Adipocyte (in vitro differentiated cells): ENCODE results near the gene TUBGCP2.
"Not testable (repeated sequence)": the region's sequence is repeated elsewhere in the genome, so short reads cannot be mapped to it uniquely, and the experiment has no call there.

Experiments
- DNase-seq: peaks from one replicate; pipeline ENCODE4 v3.0.0-alpha.2; 2015; ENCODE audit warnings: low read depth
- H3K27me3 ChIP-seq: replicated peaks from 2 replicates; pipeline ENCODE4 v1.7.0; 2013; ENCODE audit warnings: mild to moderate bottlenecking, low read length, moderate library complexity; ENCODE audit not compliant: control insufficient read depth, insufficient read depth
- H3K36me3 ChIP-seq: 2 replicates; pipeline ENCODE4 v1.7.0; 2013; ENCODE audit warnings: low read length, mild to moderate bottlenecking, moderate library complexity; ENCODE audit not compliant: control insufficient read depth, insufficient read depth, severe bottlenecking
- H3K4me1 ChIP-seq: 2 replicates; pipeline ENCODE4 v1.7.0; 2013; ENCODE audit warnings: mild to moderate bottlenecking, low read length, moderate library complexity; ENCODE audit not compliant: control insufficient read depth, insufficient read depth
- H3K4me3 ChIP-seq: 2 replicates; pipeline ENCODE4 v1.7.0; 2013; ENCODE audit warnings: mild to moderate bottlenecking, low read length, moderate library complexity
- H3K9ac ChIP-seq: 2 replicates; pipeline ENCODE4 v1.7.0; 2013; ENCODE audit warnings: mild to moderate bottlenecking, low read length, moderate library complexity
- H3K9me3 ChIP-seq: 2 replicates; pipeline ENCODE4 v1.7.0; 2013; ENCODE audit warnings: mild to moderate bottlenecking, low read length, moderate library complexity; ENCODE audit not compliant: control insufficient read depth

Gene TUBGCP2

GRCh38 chr10:133267829-133268228 lies 40.8 kb downstream of the TUBGCP2 start:
- DNase-seq: no peak
- Histone ChIP-seq H3K36me3 (no peaks in the 10 kb centered on the region), H3K9ac (no peak overlapping the region), H3K9me3 (no peaks in the 10 kb centered on the region), H3K27me3 (no peaks in the 10 kb centered on the region), H3K4me1 (peaks cover 12% of the 10 kb centered on the region), H3K4me3 (no peak overlapping the region)

- DNase-seq: no peak
- no peak overlapping the region for H3K9ac ChIP-seq
Observed at GRCh38 chr10:133267293-133267692, 41.4 kb downstream of the TUBGCP2 start.

GRCh38 chr10:133266056-133266795 lies 42.4 kb downstream of the TUBGCP2 start:
- peaks cover 13% of the 10 kb centered on the region for H3K4me1 ChIP-seq

More at GRCh38 chr10:133267293-133267692, 41.4 kb downstream of the TUBGCP2 start:
- H3K9me3 ChIP-seq: no peaks in the 10 kb centered on the region
- H3K4me3 ChIP-seq: no peak overlapping the region
- peaks cover 12% of the 10 kb centered on the region for H3K4me1 ChIP-seq
- H3K36me3 ChIP-seq: no peaks in the 10 kb centered on the region
- H3K27me3 ChIP-seq: no peaks in the 10 kb centered on the region

GRCh38 chr10:133265052-133265451 lies 43.6 kb downstream of the TUBGCP2 start:
- H3K4me3 ChIP-seq, H3K36me3 ChIP-seq, H3K9me3 ChIP-seq, H3K9ac ChIP-seq, H3K27me3 ChIP-seq, DNase-seq: not testable (repeated sequence)
- peaks cover 21% of the 10 kb centered on the region for H3K4me1 ChIP-seq

More at GRCh38 chr10:133266056-133266795, 42.4 kb downstream of the TUBGCP2 start:
- Histone ChIP-seq H3K9ac (peak overlapping the region; percentile 20), H3K4me3 (no peak overlapping the region), H3K36me3 (no peaks in the 10 kb centered on the region), H3K27me3 (no peaks in the 10 kb centered on the region), H3K9me3 (no peaks in the 10 kb centered on the region)
- DNase-seq: no peak

GRCh38 chr10:133264461-133264860 lies 44.2 kb downstream of the TUBGCP2 start:
- H3K4me3 ChIP-seq: no peak overlapping the region
- peaks cover 26% of the 10 kb centered on the region for H3K4me1 ChIP-seq
- no peaks in the 10 kb centered on the region for H3K9me3 ChIP-seq
- H3K27me3 ChIP-seq: no peaks in the 10 kb centered on the region
- no peaks in the 10 kb centered on the region for H3K36me3 ChIP-seq
- DNase-seq: no peak
- H3K9ac ChIP-seq: no peak overlapping the region

GRCh38 chr10:133263674-133264073 lies 45.0 kb downstream of the TUBGCP2 start:
- Histone ChIP-seq H3K9me3 (no peaks in the 10 kb centered on the region), H3K9ac (no peak overlapping the region), H3K4me3 (no peak overlapping the region), H3K36me3 (no peaks in the 10 kb centered on the region), H3K4me1 (peaks cover 33% of the 10 kb centered on the region), H3K27me3 (no peaks in the 10 kb centered on the region)
- no peak for DNase-seq

- Histone ChIP-seq H3K36me3 (no peaks in the 10 kb centered on the region), H3K9ac (no peak overlapping the region), H3K4me3 (no peak overlapping the region), H3K4me1 (peaks cover 38% of the 10 kb centered on the region), H3K27me3 (no peaks in the 10 kb centered on the region), H3K9me3 (no peaks in the 10 kb centered on the region)
- no peak for DNase-seq
Observed at GRCh38 chr10:133262696-133263095, 46.0 kb downstream of the TUBGCP2 start.

GRCh38 chr10:133261726-133262325 lies 46.8 kb downstream of the TUBGCP2 start:
- H3K27me3 ChIP-seq: no peaks in the 10 kb centered on the region

GRCh38 chr10:133260895-133261725 lies 47.6 kb downstream of the TUBGCP2 start:
- peaks cover 39% of the 10 kb centered on the region for H3K4me1 ChIP-seq
- H3K9ac ChIP-seq: peak overlapping the region; percentile 80
- no peaks in the 10 kb centered on the region for H3K27me3 ChIP-seq
- DNase-seq: peak; percentile 68
- H3K9me3 ChIP-seq: no peaks in the 10 kb centered on the region
- no peaks in the 10 kb centered on the region for H3K36me3 ChIP-seq
- H3K4me3 ChIP-seq: peak overlapping the region; percentile 76

More at GRCh38 chr10:133261726-133262325, 46.8 kb downstream of the TUBGCP2 start:
- Histone ChIP-seq H3K36me3 (no peaks in the 10 kb centered on the region), H3K4me1 (peaks cover 42% of the 10 kb centered on the region), H3K9ac (peak overlapping the region; percentile 80), H3K9me3 (no peaks in the 10 kb centered on the region), H3K4me3 (peak overlapping the region; percentile 76)
- peak; percentile 89 for DNase-seq

GRCh38 chr10:133259602-133259989 lies 49.1 kb downstream of the TUBGCP2 start:
- DNase-seq: no peak
- peak overlapping the region; percentile 66 for H3K9ac ChIP-seq
- no peak overlapping the region for H3K4me3 ChIP-seq
- H3K4me1 ChIP-seq: peaks cover 30% of the 10 kb centered on the region
- H3K27me3 ChIP-seq: no peaks in the 10 kb centered on the region
- no peaks in the 10 kb centered on the region for H3K9me3 ChIP-seq
- H3K36me3 ChIP-seq: no peaks in the 10 kb centered on the region
